Inflammatory macrophage treated with lipopolysaccharide for 4 hours (primary cell): Measurements from ENCODE around the gene ITGB2.
A peak's percentile ranks its signal among the peaks of the same experiment; 100 is the strongest.

Source experiments
- DNase-seq: peaks from one replicate; pipeline ENCODE4 v3.0.0-alpha.2; 2020

Gene ITGB2

GRCh38 chr21:44862869-44863685 lies 57.6 kb downstream of the ITGB2 start:
- DNase-seq: no peak

- DNase-seq: no peak
These were observed 61.9 kb downstream of the ITGB2 start for GRCh38 chr21:44858791-44859190.

- DNase-seq: no peak
These were observed 62.4 kb downstream of the ITGB2 start for GRCh38 chr21:44858291-44858690.

- no peak for DNase-seq
These were observed 63.4 kb downstream of the ITGB2 start for GRCh38 chr21:44857127-44857892.

GRCh38 chr21:44856131-44856530 lies 64.6 kb downstream of the ITGB2 start:
- DNase-seq: no peak

- no peak for DNase-seq
These were observed 65.1 kb downstream of the ITGB2 start for GRCh38 chr21:44855572-44855971.

- DNase-seq: no peak
These were observed 65.8 kb downstream of the ITGB2 start for GRCh38 chr21:44854664-44855446.

GRCh38 chr21:44854391-44854663 lies 66.4 kb downstream of the ITGB2 start:
- no peak for DNase-seq

- no peak for DNase-seq
These were observed 66.9 kb downstream of the ITGB2 start for GRCh38 chr21:44853601-44854390.

- DNase-seq: no peak
These were observed 69.6 kb downstream of the ITGB2 start for GRCh38 chr21:44850905-44851657.

GRCh38 chr21:44850208-44850800 lies 70.4 kb downstream of the ITGB2 start:
- DNase-seq: no peak

- peak; percentile 76 for DNase-seq
These were observed 71.0 kb downstream of the ITGB2 start for GRCh38 chr21:44849616-44850130.

- DNase-seq: no peak
These were observed 71.7 kb downstream of the ITGB2 start for GRCh38 chr21:44848821-44849521.

- DNase-seq: no peak
These were observed 73.2 kb downstream of the ITGB2 start for GRCh38 chr21:44847261-44848056.

GRCh38 chr21:44846485-44847260 lies 74.0 kb downstream of the ITGB2 start:
- peak; percentile 77 for DNase-seq

GRCh38 chr21:44846224-44846484 lies 74.5 kb downstream of the ITGB2 start:
- DNase-seq: no peak

GRCh38 chr21:44845418-44846223 lies 75.1 kb downstream of the ITGB2 start:
- peak; percentile 55 for DNase-seq

- DNase-seq: no peak
These were observed 76.4 kb downstream of the ITGB2 start for GRCh38 chr21:44844256-44844655.
